GM23338 (cell line): ENCODE measurements around the gene KIF19. TPM values are rescaled to one million over a fixed set of nuclear protein-coding genes. Genes with fewer than 3 reads are reported as not detected.

ENCODE experiments used
- ATAC-seq: fragments of 200-7000 bp; cut with Tn5 transposase; 3 replicates; pipeline ENCODE4 v1.9.1; 2020
- DNase-seq: peaks from one replicate; pipeline ENCODE4 v3.0.0-alpha.2; 2015; ENCODE audit warnings: low spot score
- H2AFZ ChIP-seq: fragments of 200-600 bp; sonication (generic); 2 replicates; pipeline ENCODE4 v1.8.0; 2016; ENCODE audit warnings: antibody characterized with exemption, mild to moderate bottlenecking, moderate library complexity
- H3F3A ChIP-seq: fragments of 200-600 bp; sonication (generic); replicated peaks from 2 replicates; pipeline ENCODE4 v1.8.0; 2017; ENCODE audit warnings: antibody characterized with exemption, mixed run types, low read depth
- H3K27ac ChIP-seq: fragments of 200-600 bp; sonication (generic); 2 replicates; pipeline ENCODE4 v1.6.1; 2016; ENCODE audit warnings: low read depth
- H3K27me3 ChIP-seq: fragments of 200-600 bp; sonication (generic); 2 replicates; pipeline ENCODE4 v1.8.0; 2016; ENCODE audit warnings: mild to moderate bottlenecking, mixed run types, moderate library complexity; ENCODE audit not compliant: insufficient read depth
- H3K36me3 ChIP-seq: fragments of 200-600 bp; sonication (generic); 2 replicates; pipeline ENCODE4 v1.8.0; 2016; ENCODE audit warnings: mild to moderate bottlenecking; ENCODE audit not compliant: insufficient read depth
- H3K4me1 ChIP-seq: fragments of 200-600 bp; sonication (generic); 2 replicates; pipeline ENCODE4 v1.8.0; 2016; ENCODE audit warnings: mild to moderate bottlenecking, moderate library complexity; ENCODE audit not compliant: insufficient read depth
- H3K4me2 ChIP-seq: fragments of 200-600 bp; sonication (generic); 2 replicates; pipeline ENCODE4 v1.7.1; 2017; ENCODE audit warnings: mixed run types
- H3K4me3 ChIP-seq: fragments of 200-600 bp; sonication (generic); 2 replicates; pipeline ENCODE4 v1.6.1; 2016; ENCODE audit warnings: mixed run types
- H3K79me2 ChIP-seq: fragments of 200-600 bp; sonication (generic); replicated peaks from 2 replicates; pipeline ENCODE4 v1.8.0; 2017; ENCODE audit warnings: mild to moderate bottlenecking; ENCODE audit not compliant: insufficient read depth
- H3K9me2 ChIP-seq: fragments of 200-600 bp; sonication (generic); 2 replicates; pipeline ENCODE4 v1.8.0; 2017; ENCODE audit not compliant: insufficient read depth
- H4K20me1 ChIP-seq: fragments of 200-600 bp; sonication (generic); replicated peaks from 2 replicates; pipeline ENCODE4 v1.8.0; 2017; ENCODE audit warnings: mild to moderate bottlenecking; ENCODE audit not compliant: insufficient read depth
- H3K27ac Mint-ChIP-seq: 2 replicates; pipeline ENCODE4 v1.8.0; 2020; ENCODE audit warnings: inconsistent platforms, mild to moderate bottlenecking, moderate library complexity, mixed read lengths
- H3K27me3 Mint-ChIP-seq: 3 replicates; pipeline ENCODE4 v1.8.0; 2022; ENCODE audit warnings: low read depth, mild to moderate bottlenecking, moderate library complexity, mixed read lengths, inconsistent platforms; ENCODE audit not compliant: insufficient read depth, poor library complexity
- H3K36me3 Mint-ChIP-seq: 3 replicates; pipeline ENCODE4 v1.8.0; 2021; ENCODE audit warnings: low read depth, mild to moderate bottlenecking, inconsistent platforms, moderate library complexity, mixed read lengths
- H3K4me1 Mint-ChIP-seq: 3 replicates; pipeline ENCODE4 v1.8.0; 2020; ENCODE audit warnings: mild to moderate bottlenecking, inconsistent platforms, mixed read lengths
- H3K4me3 Mint-ChIP-seq: 3 replicates; pipeline ENCODE4 v1.8.0; 2021; ENCODE audit warnings: moderate library complexity, mild to moderate bottlenecking, inconsistent platforms, mixed read lengths
- H3K9me3 Mint-ChIP-seq: 3 replicates; pipeline ENCODE4 v1.8.0; 2020; ENCODE audit warnings: moderate library complexity, mild to moderate bottlenecking, inconsistent platforms, mixed read lengths
- EZH2 ChIP-seq: fragments of 200-600 bp; sonication (generic); IDR thresholded peaks from one replicate; pipeline ENCODE4 v1.8.0; 2017; ENCODE audit warnings: antibody characterized with exemption, mild to moderate bottlenecking, low read depth; ENCODE audit not compliant: unreplicated experiment
- POLR2AphosphoS5 ChIP-seq: IDR thresholded peaks from 2 replicates; pipeline ENCODE4 v1.6.1; 2016; ENCODE audit warnings: antibody characterized with exemption, low read depth
- STAT1 ChIP-seq: IDR thresholded peaks from one replicate; pipeline ENCODE4 v1.6.1; 2016; ENCODE audit warnings: antibody characterized with exemption; ENCODE audit not compliant: unreplicated experiment
- polyA plus RNA-seq: library from polyadenylated mRNA; unstranded; fragments of >200 nt; fragmentation: Nextera tagmentation; extraction: Ambion mirVana; gene quantifications from 2 replicates; pipeline ENCODE4 v1.2.1, GENCODE V29; 2016
- total RNA-seq: library from RNA; depleted of rRNA; stranded (reverse); fragments of >200 nt; shearing (Covaris generic); gene quantifications from 2 replicates; pipeline ENCODE4 v1.2.3, GENCODE V29; 2014
- TF ChIP-seq, protein P1 (sequence below): fragments of 250-450 bp; sonication (Bioruptor Pico); IDR thresholded peaks from 2 replicates; pipeline ENCODE4 v1.5.0; 2020; ENCODE audit warnings: mild to moderate bottlenecking, moderate library complexity
- TF ChIP-seq, protein P2 (sequence below), 2 experiments: fragments of 200-600 bp in 1 of 2; sonication (generic) in 1 of 2; conservative IDR thresholded peaks; 2 replicates each; pipeline versions ENCODE4 v1.5.1 to v1.6.1; 2016 to 2017; ENCODE audit warnings: antibody characterized with exemption in 2 of 2, low read depth in 2 of 2, mild to moderate bottlenecking in 2 of 2, moderate library complexity in 1 of 2

KIF19 gene
- total and polyA plus RNA-seq, 2 experiments from 2014 or later: 0.35 to 0.36 TPM

GRCh38 chr17:74343121-74343520, 17.1 kb downstream of the KIF19 start:
- DNase-seq (no peak), ATAC-seq (no peak)
- no peaks in the 10 kb centered on the region for H3K79me2 ChIP-seq
- no peaks in the 10 kb centered on the region for H3K9me2 ChIP-seq
- no peak overlapping the region for H3K4me3 ChIP-seq
- no peak overlapping the region for H3K4me3 Mint-ChIP-seq
- H3K4me2 ChIP-seq: no peak overlapping the region
- H4K20me1 ChIP-seq: no peaks in the 10 kb centered on the region
- no peaks in the 10 kb centered on the region for H3K36me3 ChIP-seq
- H3F3A ChIP-seq: no peaks in the 10 kb centered on the region
- no peaks in the 10 kb centered on the region for H3K27me3 ChIP-seq
- peaks cover 7% of the 10 kb centered on the region; the same call in 2 of the 3 replicates for H3K4me1 Mint-ChIP-seq
- H2AFZ ChIP-seq: no peak overlapping the region
- no peaks in the 10 kb centered on the region for H3K9me3 Mint-ChIP-seq
- H3K4me1 ChIP-seq: no peaks in the 10 kb centered on the region
- peaks cover 4% of the 10 kb centered on the region for H3K27me3 Mint-ChIP-seq
- no peak for TF ChIP-seq EZH2
- TF ChIP-seq, protein P1, sequence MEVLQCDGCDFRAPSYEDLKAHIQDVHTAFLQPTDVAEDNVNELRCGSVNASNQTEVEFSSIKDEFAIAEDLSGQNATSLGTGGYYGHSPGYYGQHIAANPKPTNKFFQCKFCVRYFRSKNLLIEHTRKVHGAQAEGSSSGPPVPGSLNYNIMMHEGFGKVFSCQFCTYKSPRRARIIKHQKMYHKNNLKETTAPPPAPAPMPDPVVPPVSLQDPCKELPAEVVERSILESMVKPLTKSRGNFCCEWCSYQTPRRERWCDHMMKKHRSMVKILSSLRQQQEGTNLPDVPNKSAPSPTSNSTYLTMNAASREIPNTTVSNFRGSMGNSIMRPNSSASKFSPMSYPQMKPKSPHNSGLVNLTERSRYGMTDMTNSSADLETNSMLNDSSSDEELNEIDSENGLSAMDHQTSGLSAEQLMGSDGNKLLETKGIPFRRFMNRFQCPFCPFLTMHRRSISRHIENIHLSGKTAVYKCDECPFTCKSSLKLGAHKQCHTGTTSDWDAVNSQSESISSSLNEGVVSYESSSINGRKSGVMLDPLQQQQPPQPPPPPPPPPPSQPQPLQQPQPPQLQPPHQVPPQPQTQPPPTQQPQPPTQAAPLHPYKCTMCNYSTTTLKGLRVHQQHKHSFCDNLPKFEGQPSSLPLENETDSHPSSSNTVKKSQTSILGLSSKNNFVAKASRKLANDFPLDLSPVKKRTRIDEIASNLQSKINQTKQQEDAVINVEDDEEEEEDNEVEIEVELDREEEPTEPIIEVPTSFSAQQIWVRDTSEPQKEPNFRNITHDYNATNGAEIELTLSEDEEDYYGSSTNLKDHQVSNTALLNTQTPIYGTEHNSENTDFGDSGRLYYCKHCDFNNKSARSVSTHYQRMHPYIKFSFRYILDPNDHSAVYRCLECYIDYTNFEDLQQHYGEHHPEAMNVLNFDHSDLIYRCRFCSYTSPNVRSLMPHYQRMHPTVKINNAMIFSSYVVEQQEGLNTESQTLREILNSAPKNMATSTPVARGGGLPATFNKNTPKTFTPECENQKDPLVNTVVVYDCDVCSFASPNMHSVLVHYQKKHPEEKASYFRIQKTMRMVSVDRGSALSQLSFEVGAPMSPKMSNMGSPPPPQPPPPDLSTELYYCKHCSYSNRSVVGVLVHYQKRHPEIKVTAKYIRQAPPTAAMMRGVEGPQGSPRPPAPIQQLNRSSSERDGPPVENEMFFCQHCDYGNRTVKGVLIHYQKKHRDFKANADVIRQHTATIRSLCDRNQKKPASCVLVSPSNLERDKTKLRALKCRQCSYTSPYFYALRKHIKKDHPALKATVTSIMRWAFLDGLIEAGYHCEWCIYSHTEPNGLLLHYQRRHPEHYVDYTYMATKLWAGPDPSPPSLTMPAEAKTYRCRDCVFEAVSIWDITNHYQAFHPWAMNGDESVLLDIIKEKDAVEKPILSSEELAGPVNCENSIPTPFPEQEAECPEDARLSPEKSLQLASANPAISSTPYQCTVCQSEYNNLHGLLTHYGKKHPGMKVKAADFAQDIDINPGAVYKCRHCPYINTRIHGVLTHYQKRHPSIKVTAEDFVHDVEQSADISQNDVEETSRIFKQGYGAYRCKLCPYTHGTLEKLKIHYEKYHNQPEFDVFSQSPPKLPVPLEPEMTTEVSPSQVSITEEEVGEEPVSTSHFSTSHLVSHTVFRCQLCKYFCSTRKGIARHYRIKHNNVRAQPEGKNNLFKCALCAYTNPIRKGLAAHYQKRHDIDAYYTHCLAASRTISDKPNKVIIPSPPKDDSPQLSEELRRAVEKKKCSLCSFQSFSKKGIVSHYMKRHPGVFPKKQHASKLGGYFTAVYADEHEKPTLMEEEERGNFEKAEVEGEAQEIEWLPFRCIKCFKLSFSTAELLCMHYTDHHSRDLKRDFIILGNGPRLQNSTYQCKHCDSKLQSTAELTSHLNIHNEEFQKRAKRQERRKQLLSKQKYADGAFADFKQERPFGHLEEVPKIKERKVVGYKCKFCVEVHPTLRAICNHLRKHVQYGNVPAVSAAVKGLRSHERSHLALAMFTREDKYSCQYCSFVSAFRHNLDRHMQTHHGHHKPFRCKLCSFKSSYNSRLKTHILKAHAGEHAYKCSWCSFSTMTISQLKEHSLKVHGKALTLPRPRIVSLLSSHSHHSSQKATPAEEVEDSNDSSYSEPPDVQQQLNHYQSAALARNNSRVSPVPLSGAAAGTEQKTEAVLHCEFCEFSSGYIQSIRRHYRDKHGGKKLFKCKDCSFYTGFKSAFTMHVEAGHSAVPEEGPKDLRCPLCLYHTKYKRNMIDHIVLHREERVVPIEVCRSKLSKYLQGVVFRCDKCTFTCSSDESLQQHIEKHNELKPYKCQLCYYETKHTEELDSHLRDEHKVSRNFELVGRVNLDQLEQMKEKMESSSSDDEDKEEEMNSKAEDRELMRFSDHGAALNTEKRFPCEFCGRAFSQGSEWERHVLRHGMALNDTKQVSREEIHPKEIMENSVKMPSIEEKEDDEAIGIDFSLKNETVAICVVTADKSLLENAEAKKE (CRISPR knock-in tag): no peak
- TF ChIP-seq, protein P2, sequence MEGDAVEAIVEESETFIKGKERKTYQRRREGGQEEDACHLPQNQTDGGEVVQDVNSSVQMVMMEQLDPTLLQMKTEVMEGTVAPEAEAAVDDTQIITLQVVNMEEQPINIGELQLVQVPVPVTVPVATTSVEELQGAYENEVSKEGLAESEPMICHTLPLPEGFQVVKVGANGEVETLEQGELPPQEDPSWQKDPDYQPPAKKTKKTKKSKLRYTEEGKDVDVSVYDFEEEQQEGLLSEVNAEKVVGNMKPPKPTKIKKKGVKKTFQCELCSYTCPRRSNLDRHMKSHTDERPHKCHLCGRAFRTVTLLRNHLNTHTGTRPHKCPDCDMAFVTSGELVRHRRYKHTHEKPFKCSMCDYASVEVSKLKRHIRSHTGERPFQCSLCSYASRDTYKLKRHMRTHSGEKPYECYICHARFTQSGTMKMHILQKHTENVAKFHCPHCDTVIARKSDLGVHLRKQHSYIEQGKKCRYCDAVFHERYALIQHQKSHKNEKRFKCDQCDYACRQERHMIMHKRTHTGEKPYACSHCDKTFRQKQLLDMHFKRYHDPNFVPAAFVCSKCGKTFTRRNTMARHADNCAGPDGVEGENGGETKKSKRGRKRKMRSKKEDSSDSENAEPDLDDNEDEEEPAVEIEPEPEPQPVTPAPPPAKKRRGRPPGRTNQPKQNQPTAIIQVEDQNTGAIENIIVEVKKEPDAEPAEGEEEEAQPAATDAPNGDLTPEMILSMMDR (conservative IDR thresholded peaks at IDR 0.05; ENCODE audit: low read depth in 2 of 2): no peak
- no peak for TF ChIP-seq STAT1
- TF ChIP-seq POLR2AphosphoS5: no peak
- no peak overlapping the region for H3K27ac Mint-ChIP-seq
- H3K36me3 Mint-ChIP-seq: no peaks in the 10 kb centered on the region
- H3K27ac ChIP-seq: no peak overlapping the region
